H1 (cell line): Measurements from ENCODE around the gene CPA4. TPM values are rescaled to one million over a fixed set of nuclear protein-coding genes. Genes with fewer than 3 reads are reported as not detected.

Experiments
- BCL11A ChIP-seq, 2 experiments: IDR thresholded peaks; one replicate each; pipeline ENCODE4 v1.6.1; 2011; ENCODE audit warnings: low read depth in 2 of 2, low read length in 2 of 2, mild to moderate bottlenecking in 2 of 2
- EP300 ChIP-seq, 2 experiments: IDR thresholded peaks; 1 replicate in 1 of 2; 2 replicates in 1 of 2; pipeline ENCODE4 v1.6.1; 2011 to 2012; ENCODE audit warnings: low read depth in 2 of 2, low read length in 2 of 2, mild to moderate bottlenecking in 2 of 2, borderline replicate concordance in 1 of 2, inconsistent platforms in 1 of 2, moderate library complexity in 1 of 2
- POLR2AphosphoS5 ChIP-seq: IDR thresholded peaks from 2 replicates; pipeline ENCODE4 v1.6.1; 2011; ENCODE audit warnings: low read depth, low read length
- SP4 ChIP-seq: IDR thresholded peaks from 2 replicates; pipeline ENCODE4 v1.6.1; 2012; ENCODE audit warnings: low read length, inconsistent platforms
- TCF12 ChIP-seq: IDR thresholded peaks from 2 replicates; pipeline ENCODE4 v1.6.1; 2011; ENCODE audit warnings: low read depth, mild to moderate bottlenecking, low read length
- polyA plus RNA-seq, 7 experiments: library from polyadenylated mRNA; depleted of rRNA in 3 of 7; stranded (reverse) in 5 of 7; unstranded in 2 of 7; fragments of >200 nt in 5 of 7; fragments of 200-250 nt in 2 of 7; gene quantifications; 1 replicate in 5 of 7; 2 replicates in 1 of 7; 4 replicates in 1 of 7; pipeline versions ENCODE4 v1.2.1 to v1.2.3, GENCODE V29; 2011 to 2013; ENCODE audit warnings: missing spikeins in 2 of 7, mixed read lengths in 2 of 7
- total RNA-seq: library from RNA; stranded (reverse); fragmentation: NEBNext Ultra II Directional; extraction: Animal tissue kit (Norgen Biotek cat#: 25700); gene quantifications from 2 replicates; pipeline ENCODE4 v1.2.1, GENCODE V29; 2021

The CPA4 gene
- total and polyA plus RNA-seq, 2 of the 8 experiments (the other 6 are each of a cell fraction or from before 2014, with no cell fraction given), result 0.03 TPM; not detected in 1

- TF ChIP-seq BCL11A (IDR thresholded peaks at IDR 0.05; ENCODE audit: low read depth in 2 of 2, low read length in 2 of 2) (no peak), TCF12 (no peak), EP300 (IDR thresholded peaks at IDR 0.05; ENCODE audit: borderline replicate concordance in 1 of 2, low read depth in 2 of 2, low read length in 2 of 2) (no peak), SP4 (no peak), POLR2AphosphoS5 (no peak)
Observed at GRCh38 chr7:130297628-130298543, 4.9 kb downstream of the CPA4 start (continued).
